H9 (cell line): Measurements from ENCODE around the gene FCHSD2. TPM values are rescaled to one million over a fixed set of nuclear protein-coding genes. Genes with fewer than 3 reads are reported as not detected.

Experiments
- DNase-seq: peaks from one replicate; pipeline ENCODE4 v3.0.0-alpha.2; 2017
- H2AFZ ChIP-seq: one replicate; pipeline ENCODE4 v1.6.1; 2013; ENCODE audit warnings: mild to moderate bottlenecking, low read length, control low read depth, moderate library complexity
- H2AK5ac ChIP-seq: 2 replicates; pipeline ENCODE4 v1.6.1; 2013; ENCODE audit warnings: low read length, control low read depth, mixed read lengths; ENCODE audit not compliant: insufficient read length
- H2BK120ac ChIP-seq: one replicate; pipeline ENCODE4 v1.6.1; 2013; ENCODE audit warnings: low read depth, mild to moderate bottlenecking, low read length, control low read depth, inconsistent platforms; ENCODE audit not compliant: poor library complexity, severe bottlenecking
- H2BK12ac ChIP-seq: 2 replicates; pipeline ENCODE4 v1.6.1; 2013; ENCODE audit warnings: low read length, control low read depth, mixed read lengths, low read depth; ENCODE audit not compliant: insufficient read length
- H2BK15ac ChIP-seq: 2 replicates; pipeline ENCODE4 v1.6.1; 2013; ENCODE audit warnings: low read depth, low read length, control low read depth
- H2BK20ac ChIP-seq: one replicate; pipeline ENCODE4 v1.6.1; 2013; ENCODE audit warnings: low read depth, mild to moderate bottlenecking, low read length, control low read depth, inconsistent platforms; ENCODE audit not compliant: poor library complexity, severe bottlenecking
- H2BK5ac ChIP-seq: 2 replicates; pipeline ENCODE4 v1.6.1; 2013; ENCODE audit warnings: low read length, control low read depth, mixed read lengths; ENCODE audit not compliant: insufficient read length
- H3K14ac ChIP-seq: 2 replicates; pipeline ENCODE4 v1.6.1; 2013; ENCODE audit warnings: low read length, control low read depth; ENCODE audit not compliant: insufficient read depth
- H3K18ac ChIP-seq: 2 replicates; pipeline ENCODE4 v1.6.1; 2013; ENCODE audit warnings: low read depth, mild to moderate bottlenecking, mixed read lengths, low read length, control low read depth; ENCODE audit not compliant: insufficient read length
- H3K23ac ChIP-seq: 2 replicates; pipeline ENCODE4 v1.6.1; 2013; ENCODE audit warnings: low read length, control low read depth, mixed read lengths, low read depth; ENCODE audit not compliant: insufficient read length
- H3K23me2 ChIP-seq: 2 replicates; pipeline ENCODE4 v1.6.1; 2013; ENCODE audit warnings: low read depth, mild to moderate bottlenecking, mixed read lengths, low read length, control low read depth; ENCODE audit not compliant: insufficient read length, poor library complexity, severe bottlenecking
- H3K27ac ChIP-seq: 2 replicates; pipeline ENCODE4 v1.5.1; 2013; ENCODE audit warnings: low read length, control low read depth, mixed read lengths, low read depth; ENCODE audit not compliant: insufficient read length
- H3K27me3 ChIP-seq: 2 replicates; pipeline ENCODE4 v1.6.1; 2013; ENCODE audit warnings: low read length, control low read depth, inconsistent platforms; ENCODE audit not compliant: insufficient read depth
- H3K4ac ChIP-seq: 2 replicates; pipeline ENCODE4 v1.6.1; 2013; ENCODE audit warnings: low read depth, mild to moderate bottlenecking, control low read depth, inconsistent platforms, low read length, moderate library complexity
- H3K4me1 ChIP-seq: 2 replicates; pipeline ENCODE4 v1.6.1; 2013; ENCODE audit warnings: low read length, control low read depth, inconsistent platforms; ENCODE audit not compliant: insufficient read depth
- H3K4me2 ChIP-seq: 2 replicates; pipeline ENCODE4 v1.6.1; 2013; ENCODE audit warnings: low read length, control low read depth, mixed read lengths; ENCODE audit not compliant: insufficient read length, insufficient read depth
- H3K56ac ChIP-seq: 2 replicates; pipeline ENCODE4 v1.6.1; 2013; ENCODE audit warnings: low read depth, mild to moderate bottlenecking, mixed read lengths, low read length, control low read depth; ENCODE audit not compliant: insufficient read length
- H3K79me1 ChIP-seq: 2 replicates; pipeline ENCODE4 v1.6.1; 2013; ENCODE audit warnings: low read depth, mild to moderate bottlenecking, moderate library complexity, low read length, control low read depth, inconsistent platforms; ENCODE audit not compliant: insufficient read depth, poor library complexity, severe bottlenecking
- H3K79me2 ChIP-seq: 2 replicates; pipeline ENCODE4 v1.6.1; 2013; ENCODE audit warnings: low read length, control low read depth, inconsistent platforms; ENCODE audit not compliant: insufficient read depth
- H3K9ac ChIP-seq: 2 replicates; pipeline ENCODE4 v1.6.1; 2013; ENCODE audit warnings: low read length, control low read depth, mixed read lengths; ENCODE audit not compliant: insufficient read length; ENCODE audit errors: extremely low read depth
- H3K9me3 ChIP-seq: one replicate; pipeline ENCODE4 v1.6.1; 2013; ENCODE audit warnings: low read depth, low read length, inconsistent platforms; ENCODE audit not compliant: control insufficient read depth
- H3T11ph ChIP-seq: one replicate; pipeline ENCODE4 v1.6.1; 2013; ENCODE audit warnings: mild to moderate bottlenecking, low read length, control low read depth, inconsistent platforms
- H4K20me1 ChIP-seq: one replicate; pipeline ENCODE4 v1.6.1; 2013; ENCODE audit not compliant: control insufficient read depth, insufficient read length, insufficient read depth
- H4K5ac ChIP-seq: 2 replicates; pipeline ENCODE4 v1.6.1; 2013; ENCODE audit warnings: low read depth, mild to moderate bottlenecking, mixed read lengths, low read length, control low read depth; ENCODE audit not compliant: insufficient read length
- H4K8ac ChIP-seq: replicated peaks from 2 replicates; pipeline ENCODE4 v1.6.1; 2013; ENCODE audit warnings: low read length, control low read depth, mixed read lengths, low read depth; ENCODE audit not compliant: insufficient read length
- H4K91ac ChIP-seq: 2 replicates; pipeline ENCODE4 v1.6.1; 2013; ENCODE audit warnings: low read depth, mild to moderate bottlenecking, moderate library complexity, mixed read lengths, low read length, control low read depth; ENCODE audit not compliant: insufficient read length
- H3K27ac Mint-ChIP-seq, 3 experiments: 2 replicates in 2 of 3; 3 replicates in 1 of 3; pipeline ENCODE4 v1.8.0; 2020 to 2021; ENCODE audit warnings: mixed read lengths in 3 of 3, mild to moderate bottlenecking in 1 of 3, moderate library complexity in 1 of 3
- H3K27me3 Mint-ChIP-seq: 2 replicates; pipeline ENCODE4 v1.8.0; 2021; ENCODE audit warnings: low read depth, mild to moderate bottlenecking, moderate library complexity, mixed read lengths
- H3K36me3 Mint-ChIP-seq, 3 experiments: 2 replicates in 2 of 3; 3 replicates in 1 of 3; pipeline ENCODE4 v1.8.0; 2020 to 2021; ENCODE audit warnings: low read depth in 3 of 3, mixed read lengths in 3 of 3; ENCODE audit not compliant: insufficient read depth in 1 of 3
- H3K4me1 Mint-ChIP-seq, 2 experiments: 2 replicates each; pipeline ENCODE4 v1.8.0; 2020; ENCODE audit warnings: mixed read lengths in 2 of 2
- H3K4me3 Mint-ChIP-seq, 2 experiments: 2 replicates in 1 of 2; 3 replicates in 1 of 2; pipeline ENCODE4 v1.8.0; 2020 to 2021; ENCODE audit warnings: mild to moderate bottlenecking in 2 of 2, mixed read lengths in 2 of 2, moderate library complexity in 1 of 2
- H3K9me3 Mint-ChIP-seq, 2 experiments: 2 replicates in 1 of 2; 3 replicates in 1 of 2; pipeline ENCODE4 v1.8.0; 2020; ENCODE audit warnings: mild to moderate bottlenecking in 2 of 2, mixed read lengths in 2 of 2, moderate library complexity in 1 of 2
- CTCF ChIP-seq: fragments of 200-600 bp; sonication (generic); conservative IDR thresholded peaks from 3 replicates; pipeline ENCODE4 v1.8.0; 2021; ENCODE audit warnings: antibody characterized with exemption, mild to moderate bottlenecking
- WGBS: extraction: QIAGEN DNeasy Blood & Tissue Kit; methylation state at CpG from one replicate; pipeline ENCODE4 v1.1.7; 2013; ENCODE audit warnings: missing lambda C conversion rate, low lambda C conversion rate, mixed read lengths; ENCODE audit not compliant: insufficient read length; ENCODE audit errors: extremely low coverage; 5-methylcytosine and 5-hydroxymethylcytosine counted together
- total RNA-seq: library from RNA; stranded (reverse); gene quantifications from 2 replicates; pipeline ENCODE4 v1.2.1, GENCODE V29; 2021

FCHSD2 gene
- total RNA-seq, 1 experiment from 2014 or later: 17.8 TPM

- Histone ChIP-seq H4K91ac (no peak overlapping the region), H3K79me2 (no peaks in the 10 kb centered on the region), H2AK5ac (no peak overlapping the region), H2AFZ (no peak overlapping the region), H4K20me1 (no peaks in the 10 kb centered on the region), H3K27me3 (no peaks in the 10 kb centered on the region), H3K9ac (no peak overlapping the region), H3K27ac (no peak overlapping the region), H2BK12ac (no peak overlapping the region), H3K79me1 (no peaks in the 10 kb centered on the region), H3K18ac (no peak overlapping the region), H3K4me2 (no peak overlapping the region), H3T11ph (no peak overlapping the region), H2BK5ac (no peak overlapping the region), H2BK15ac (no peak overlapping the region), H2BK120ac (no peak overlapping the region), H3K23me2 (no peaks in the 10 kb centered on the region), H4K5ac (no peak overlapping the region), H2BK20ac (no peak overlapping the region), H3K9me3 (no peaks in the 10 kb centered on the region), H3K4me1 (no peaks in the 10 kb centered on the region), H3K56ac (no peak overlapping the region), H3K14ac (no peak overlapping the region), H3K23ac (no peak overlapping the region), H4K8ac (no peak overlapping the region), H3K4ac (no peak overlapping the region)
- 0 out of 7 replicates have a peak, but pooled peaks cover 0 to 3% (median 0%) of the 10 kb centered on the region in 3 experiments for H3K36me3 Mint-ChIP-seq
- no peaks in the 10 kb centered on the region for H3K27me3 Mint-ChIP-seq
- no peaks in the 10 kb centered on the region for H3K9me3 Mint-ChIP-seq
- H3K4me1 Mint-ChIP-seq: peaks cover 8 to 13% of the 10 kb centered on the region in 2 experiments
- no peak overlapping the region for H3K4me3 Mint-ChIP-seq
- H3K27ac Mint-ChIP-seq: no peak overlapping the region; a peak in 1 of 7 replicates
- no CpG with 5 or more reads among the region's 1 CpG for WGBS
- no peak for DNase-seq
- no peak for TF ChIP-seq CTCF
These were observed 107.3 kb downstream of the FCHSD2 start for GRCh38 chr11:73034777-73035176.
